H7 (cell line): ENCODE data around the gene SCT. TPM values are rescaled to one million over a fixed set of nuclear protein-coding genes. Genes with fewer than 3 reads are reported as not detected.

ENCODE experiments used
- DNase-seq: peaks from one replicate; pipeline ENCODE4 v3.0.0; 2012
- H3K27me3 ChIP-seq: 2 replicates; pipeline ENCODE4 v1.6.0; 2011; ENCODE audit warnings: mild to moderate bottlenecking, low read length; ENCODE audit not compliant: control insufficient read depth, insufficient read depth
- H3K36me3 ChIP-seq: replicated peaks from 2 replicates; pipeline ENCODE4 v1.5.1; 2011; ENCODE audit warnings: low read length; ENCODE audit not compliant: control insufficient read depth, insufficient read depth
- H3K4me3 ChIP-seq: 2 replicates; pipeline ENCODE4 v1.5.1; 2011; ENCODE audit warnings: low read depth, mild to moderate bottlenecking, control low read depth, low read length, moderate library complexity; ENCODE audit not compliant: insufficient read depth
- total RNA-seq: library from RNA; depleted of rRNA; stranded (reverse); fragments of >200 nt; shearing (Covaris generic); gene quantifications from 2 replicates; pipeline ENCODE4 v1.2.3, GENCODE V29; 2014; rRNA removed

Gene SCT
- total RNA-seq, 1 experiment from 2014 or later = not detected

DNA sequence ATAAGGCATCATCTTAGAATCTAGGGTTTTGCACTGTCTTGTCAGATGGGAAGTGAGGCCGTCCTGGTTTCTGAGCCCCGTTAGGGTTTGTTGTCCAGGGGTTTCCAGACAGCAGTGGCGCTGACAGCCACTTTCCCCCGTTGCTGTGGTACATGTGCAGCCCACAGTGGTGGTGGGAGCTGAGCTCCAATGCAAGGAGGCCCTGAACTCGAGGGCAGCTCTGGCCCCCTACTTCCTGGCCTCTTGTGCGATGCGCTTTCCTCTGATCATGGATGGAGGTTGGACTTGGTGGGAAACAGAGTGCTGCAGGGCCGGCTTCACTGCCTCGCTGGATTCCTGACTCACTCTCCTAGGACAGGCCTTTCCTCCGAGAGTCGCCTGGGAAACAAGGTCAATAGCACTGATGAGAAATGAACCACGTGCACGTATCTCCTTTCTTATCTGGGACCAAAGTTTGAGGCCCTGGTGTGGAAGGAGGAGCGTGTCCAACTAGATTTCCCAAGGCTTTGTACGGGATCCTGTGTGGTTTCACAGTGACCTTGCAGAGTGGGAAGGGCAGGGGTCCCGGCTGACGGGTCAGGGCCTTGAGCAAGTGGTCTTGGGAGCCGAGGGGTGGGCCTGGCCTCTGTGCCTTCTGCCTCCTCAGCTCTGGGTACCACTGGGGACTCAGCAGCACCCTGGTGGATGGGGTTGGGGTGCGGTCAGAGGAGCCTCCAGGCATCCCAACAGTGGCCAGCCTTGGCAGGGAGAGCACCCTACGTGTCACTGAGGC lies 47.0 kb downstream of the SCT start:
- no peak for DNase-seq
- Histone ChIP-seq H3K4me3 (no peak overlapping the region), H3K36me3 (peaks cover 13% of the 10 kb centered on the region), H3K27me3 (peaks cover 6% of the 10 kb centered on the region)

DNA sequence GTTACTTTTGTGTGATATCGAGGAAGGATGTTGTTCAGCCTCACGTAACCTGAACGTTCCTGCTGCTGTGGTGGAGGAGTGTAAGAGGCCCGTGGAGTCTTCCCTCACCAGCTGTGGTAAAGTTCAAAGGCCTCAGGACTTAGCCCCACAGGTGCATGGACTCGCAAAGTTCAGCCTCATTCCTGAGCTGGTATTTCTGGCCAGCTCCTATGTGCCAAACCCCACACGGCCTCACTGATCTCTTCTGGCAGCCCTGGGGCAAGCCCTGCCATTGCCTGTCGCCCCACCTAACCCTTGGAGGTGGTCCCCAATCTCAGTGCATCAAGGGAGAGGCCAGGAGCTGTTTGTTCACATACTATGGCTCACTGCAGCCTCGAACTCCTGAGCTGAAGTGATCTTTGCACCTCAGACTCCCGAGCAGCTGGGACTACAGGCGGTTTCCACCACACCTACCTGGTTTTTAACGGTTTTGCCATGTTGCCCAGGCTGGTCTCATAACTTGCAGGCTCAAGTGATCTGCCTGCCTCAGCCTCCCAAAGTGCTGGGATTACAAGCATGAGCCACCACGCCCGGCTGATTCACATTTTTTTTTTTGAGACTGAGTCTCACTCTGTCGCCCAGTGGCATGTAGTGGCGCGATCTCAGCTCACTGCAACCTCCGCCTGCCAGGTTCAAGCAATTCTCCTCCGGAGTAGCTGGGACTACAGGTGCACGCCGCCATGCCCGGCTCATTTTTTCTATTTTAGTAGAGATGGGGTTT lies 48.5 kb downstream of the SCT start:
- Histone ChIP-seq H3K36me3 (peaks cover 8% of the 10 kb centered on the region), H3K4me3 (no peak overlapping the region), H3K27me3 (peaks cover 15% of the 10 kb centered on the region)
- no peak for DNase-seq

DNA sequence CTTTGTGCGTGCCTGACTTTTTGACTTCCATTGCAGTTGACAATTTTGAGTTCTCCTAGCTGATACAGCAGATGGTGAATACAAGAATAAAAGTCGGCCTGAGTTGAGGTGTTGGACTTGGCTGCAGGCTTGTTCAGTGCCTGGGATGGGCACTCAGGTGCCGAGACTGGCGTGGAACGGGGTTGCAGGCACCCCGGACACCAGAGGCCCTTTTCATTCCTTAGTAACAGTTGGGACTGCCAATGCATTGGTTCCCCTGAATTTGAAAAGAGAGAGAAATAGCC lies 49.4 kb downstream of the SCT start:
- no peak for DNase-seq
- Histone ChIP-seq H3K4me3 (peak overlapping the region; percentile 91; the same call in 1 of the 2 replicates), H3K27me3 (peaks cover 18% of the 10 kb centered on the region), H3K36me3 (peaks cover 6% of the 10 kb centered on the region)

DNA sequence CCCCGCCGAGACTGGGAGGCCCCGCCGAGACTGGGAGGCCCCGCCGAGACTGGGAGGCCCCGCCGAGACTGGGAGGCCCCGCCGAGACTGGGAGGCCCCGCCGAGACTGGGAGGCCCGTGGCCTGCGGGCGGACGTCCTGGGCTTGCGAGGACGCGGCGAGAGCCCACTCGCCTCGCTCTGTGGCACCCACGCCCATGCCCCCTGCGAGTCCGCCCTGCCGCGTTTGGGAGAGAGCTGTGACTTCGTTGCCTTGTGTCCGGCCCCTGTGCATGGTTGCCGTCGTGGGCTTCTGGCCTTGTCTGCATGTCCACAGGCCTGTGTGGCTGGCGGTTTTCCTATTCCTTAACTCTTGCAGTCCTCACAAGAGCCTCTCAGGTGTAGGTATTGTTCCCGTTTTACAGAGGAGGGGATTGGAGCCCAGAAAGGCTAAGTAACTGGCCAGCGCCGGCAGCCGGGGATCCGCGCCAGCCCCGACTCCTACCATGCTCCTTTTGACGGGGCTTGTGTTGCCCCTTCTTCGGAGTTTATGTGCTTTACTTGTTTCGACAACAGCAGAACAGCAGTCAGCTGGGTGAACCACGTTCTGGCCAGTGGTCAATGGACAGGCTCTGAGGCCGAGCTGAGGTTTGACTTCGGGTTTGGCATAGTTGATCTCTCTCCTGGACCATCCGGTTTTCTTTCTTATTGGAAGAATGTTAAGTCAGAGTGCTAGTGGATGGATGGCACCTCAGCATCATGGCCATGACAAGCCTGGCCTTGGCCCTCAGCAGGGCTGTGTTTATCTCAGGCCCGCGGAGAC lies 50.0 kb downstream of the SCT start:
- peaks cover 6% of the 10 kb centered on the region for H3K36me3 ChIP-seq
- H3K4me3 ChIP-seq = peak overlapping the region; percentile 91
- DNase-seq = no peak
- H3K27me3 ChIP-seq = peaks cover 18% of the 10 kb centered on the region

Other genes with a start within 250 kb of the SCT start
- 2.1 and 3.6 TPM in 2 replicates for gene PKP3, start 233.0 kb downstream of the SCT start, total RNA-seq
- 39.5 and 44.9 TPM in 2 replicates for gene SIGIRR, start 212.2 kb downstream of the SCT start, total RNA-seq
- gene ANO9, start 185.2 kb downstream of the SCT start, total RNA-seq = 0.83 and 2.2 TPM in 2 replicates
- 40.9 and 47.5 TPM in 2 replicates for gene PTDSS2, start 176.9 kb downstream of the SCT start, total RNA-seq
- gene RNH1, start 119.9 kb downstream of the SCT start, total RNA-seq = 98.9 and 104 TPM in 2 replicates
- gene HRAS, start 91.6 kb downstream of the SCT start, total RNA-seq = 27.1 and 57.9 TPM in 2 replicates
- 1.3 and 1.5 TPM in 2 replicates for gene LRRC56, start 89.7 kb downstream of the SCT start, total RNA-seq
- 2.7 and 4.0 TPM in 2 replicates for gene LMNTD2, start 66.4 kb downstream of the SCT start, total RNA-seq
- gene RASSF7, start 66.2 kb downstream of the SCT start, total RNA-seq = 28.2 and 37.0 TPM in 2 replicates
- 37.5 and 42.1 TPM in 2 replicates for gene PHRF1, start 50.7 kb downstream of the SCT start, total RNA-seq
- gene IRF7, start 11.2 kb downstream of the SCT start, total RNA-seq = 13.6 and 14.6 TPM in 2 replicates
- gene CDHR5, start 2.2 kb downstream of the SCT start, total RNA-seq = not detected in 2 replicates
- 1.8 and 2.1 TPM in 2 replicates for gene DRD4, start 10.1 kb upstream of the SCT start, total RNA-seq
- 69.0 and 74.6 TPM in 2 replicates for gene DEAF1, start 68.0 kb upstream of the SCT start, total RNA-seq
- 27.0 and 36.0 TPM in 2 replicates for gene TMEM80, start 68.6 kb upstream of the SCT start, total RNA-seq
- gene EPS8L2, start 79.0 kb upstream of the SCT start, total RNA-seq = 3.7 and 18.8 TPM in 2 replicates
- 264 and 269 TPM in 2 replicates for gene TALDO1, start 120.3 kb upstream of the SCT start, total RNA-seq
- 48.7 and 54.6 TPM in 2 replicates for gene GATD1, start 150.3 kb upstream of the SCT start, total RNA-seq
- 0.14 TPM in 1 of 2 replicates, not detected in the other for gene CEND1, start 162.9 kb upstream of the SCT start, total RNA-seq
- gene SLC25A22, start 171.1 kb upstream of the SCT start, total RNA-seq = 25.2 and 25.6 TPM in 2 replicates
- gene PIDD1, start 178.1 kb upstream of the SCT start, total RNA-seq = 16.8 and 31.0 TPM in 2 replicates
- gene RPLP2, start 182.8 kb upstream of the SCT start, total RNA-seq = 786 and 794 TPM in 2 replicates
- 15.7 and 28.7 TPM in 2 replicates for gene PNPLA2, start 191.7 kb upstream of the SCT start, total RNA-seq
- gene CRACR2B, start 200.7 kb upstream of the SCT start, total RNA-seq = 20.2 and 35.8 TPM in 2 replicates
- 175 and 190 TPM in 2 replicates for gene CD151, start 205.8 kb upstream of the SCT start, total RNA-seq
- 96.1 and 135 TPM in 2 replicates for gene POLR2L, start 215.3 kb upstream of the SCT start, total RNA-seq
- gene TSPAN4, start 215.7 kb upstream of the SCT start, total RNA-seq = 101 and 117 TPM in 2 replicates